HG03280 (cell line): ENCODE measurements around the gene C2CD4B.

Experiments
- ATAC-seq: cut with Tn5 transposase; IDR thresholded peaks from one replicate; pipeline ENCODE4 v1.9.1; 2021; ENCODE audit warnings: mild to moderate bottlenecking, moderate library complexity; ENCODE audit not compliant: unreplicated experiment

Gene C2CD4B

GRCh38 chr15:62120776-62121175, 44.3 kb downstream of the C2CD4B start:
- ATAC-seq = no peak

DNA sequence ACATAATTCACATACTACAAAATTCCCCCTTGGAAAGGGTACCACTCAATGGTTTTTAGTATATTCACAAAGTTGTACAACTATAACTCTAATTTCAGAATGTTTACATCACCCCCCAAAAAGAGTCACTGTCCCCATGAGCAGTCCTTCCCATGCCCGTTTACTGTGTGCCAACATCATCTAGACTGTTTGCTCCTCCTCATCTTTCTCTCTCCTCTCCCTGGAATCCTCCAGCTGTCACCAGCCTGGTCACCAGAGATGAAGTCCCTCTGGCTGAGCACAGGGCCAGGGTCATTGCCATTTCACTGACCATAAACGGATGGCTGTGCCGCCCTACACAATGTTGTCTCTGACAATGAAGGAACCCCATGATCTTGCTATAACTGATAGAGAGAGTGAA, 45.2 kb downstream of the C2CD4B start:
- no peak for ATAC-seq

- no peak for ATAC-seq
These were observed 45.7 kb downstream of the C2CD4B start for GRCh38 chr15:62119227-62119864.

DNA sequence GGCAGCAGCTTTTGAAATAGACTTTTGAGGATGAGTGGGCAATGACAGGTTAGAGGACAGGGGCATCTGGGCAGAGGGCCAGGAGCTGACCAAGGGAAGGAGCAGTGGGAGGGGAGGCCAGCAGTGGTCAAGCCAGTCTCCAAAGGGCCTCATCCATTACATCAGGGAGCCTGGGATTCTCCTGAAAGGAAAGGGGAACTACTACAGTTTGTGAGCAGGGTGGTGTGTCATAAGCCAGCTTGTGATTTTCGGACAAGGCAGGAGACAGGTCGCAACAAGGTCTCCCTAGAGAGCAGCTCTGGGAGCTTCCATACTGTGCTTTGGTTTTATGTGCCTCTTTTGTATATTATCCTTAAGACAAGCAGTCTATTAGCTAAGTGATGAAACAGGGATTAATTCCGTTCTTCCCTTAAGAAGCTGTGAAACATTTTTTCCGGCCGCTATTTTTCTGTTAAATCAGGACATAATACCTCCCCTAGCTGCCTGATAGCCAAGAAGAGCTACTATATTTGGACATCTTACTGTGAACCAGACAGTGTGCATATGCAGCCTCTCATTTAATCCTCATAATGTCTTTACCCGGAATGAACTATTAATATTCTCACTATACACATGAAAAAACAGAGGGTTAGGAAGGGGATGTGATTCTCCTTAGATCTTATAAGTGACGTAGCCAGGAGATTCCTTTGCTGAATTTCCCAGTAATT, 46.4 kb downstream of the C2CD4B start:
- no peak for ATAC-seq

GRCh38 chr15:62115847-62116246, 49.2 kb downstream of the C2CD4B start:
- no peak for ATAC-seq
